HG03378 (cell line): ENCODE data around the gene MARK3.

Experiments used
- ATAC-seq: cut with Tn5 transposase; IDR thresholded peaks from one replicate; pipeline ENCODE4 v1.9.1; 2021; ENCODE audit warnings: mild to moderate bottlenecking, moderate library complexity; ENCODE audit not compliant: unreplicated experiment

MARK3 gene

DNA sequence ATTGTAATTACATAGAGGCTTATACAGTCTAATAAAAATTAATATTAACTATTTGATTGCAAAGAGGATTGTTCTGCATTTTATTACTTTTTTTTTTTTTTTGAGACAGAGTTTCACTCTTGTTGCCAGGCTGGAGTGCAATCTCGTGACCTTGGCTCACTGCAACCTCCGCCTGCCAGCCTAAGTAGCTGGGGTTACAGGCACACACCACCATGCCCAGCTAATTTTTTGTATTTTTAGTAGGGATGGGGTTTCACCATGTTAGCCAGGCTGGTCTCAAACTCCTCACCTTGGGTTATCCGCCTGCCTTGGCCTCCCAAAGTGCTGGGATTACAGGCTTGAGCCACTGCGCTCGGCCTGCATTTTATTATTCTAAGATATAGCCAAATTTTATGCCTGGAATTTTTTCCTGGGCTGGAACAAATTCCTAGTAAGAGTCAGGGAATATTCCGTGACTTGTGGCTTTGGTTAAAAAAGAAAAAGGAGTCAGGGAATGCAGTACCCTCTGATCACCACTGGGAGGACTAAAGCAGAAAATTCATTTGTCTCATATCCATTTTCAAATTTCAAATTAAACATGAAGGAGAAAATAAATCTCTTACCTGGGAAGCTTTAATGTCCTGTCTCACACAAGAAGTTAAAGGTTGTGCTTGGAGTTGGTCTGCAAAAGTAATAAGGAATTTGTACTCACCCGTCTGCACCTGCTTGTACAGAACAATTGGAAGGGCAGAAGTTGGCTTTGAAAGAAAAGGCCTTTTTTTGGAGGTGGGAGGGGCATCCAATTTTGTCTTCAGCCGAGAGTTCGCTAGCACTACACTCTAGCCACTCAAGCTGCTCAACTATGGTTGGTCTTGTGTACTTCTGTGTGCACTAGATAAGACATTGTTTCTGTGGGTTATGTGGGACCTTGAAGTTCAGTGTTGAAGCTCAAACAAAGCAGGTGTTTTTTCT is 8.7 kb downstream of the MARK3 start:
- no peak for ATAC-seq

DNA sequence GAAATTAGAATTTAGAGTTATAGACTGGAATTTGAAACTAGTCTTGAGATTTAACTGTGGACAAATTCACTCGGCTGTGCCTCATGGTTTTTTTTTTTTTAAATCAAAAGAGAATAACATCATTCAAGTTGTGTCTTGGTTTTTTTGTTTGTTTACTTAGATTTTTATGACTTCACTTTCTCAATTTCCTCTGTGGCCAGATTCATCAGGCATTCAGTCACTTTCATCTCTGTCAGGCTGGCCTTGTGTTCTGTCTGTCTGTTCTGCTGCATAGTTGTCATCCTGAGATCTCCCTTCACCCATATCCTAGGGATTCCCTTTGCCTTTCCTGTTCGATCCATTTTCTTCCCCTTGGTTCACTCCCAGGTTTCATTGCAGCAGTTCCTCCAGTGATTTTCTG is 10.0 kb downstream of the MARK3 start:
- ATAC-seq = no peak

DNA sequence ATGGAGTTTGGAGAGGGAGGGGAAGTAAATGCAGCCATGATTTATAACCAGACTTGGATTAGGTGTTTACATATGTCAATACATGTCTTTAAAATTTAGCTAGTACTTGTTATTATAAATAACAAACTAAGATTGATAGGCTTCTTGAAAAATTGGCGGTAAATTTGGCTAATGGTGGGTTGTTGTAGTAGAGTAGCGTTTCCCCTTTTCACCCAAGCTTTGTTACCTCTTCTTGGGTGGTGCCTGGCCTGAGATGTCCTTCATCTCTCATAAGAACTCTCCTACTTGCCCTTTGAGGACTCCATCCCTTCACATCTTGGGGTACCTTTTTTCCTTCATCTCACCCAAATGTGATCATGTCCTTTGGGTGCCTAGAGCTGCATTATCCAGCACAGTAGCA is 11.2 kb downstream of the MARK3 start:
- no peak for ATAC-seq

DNA sequence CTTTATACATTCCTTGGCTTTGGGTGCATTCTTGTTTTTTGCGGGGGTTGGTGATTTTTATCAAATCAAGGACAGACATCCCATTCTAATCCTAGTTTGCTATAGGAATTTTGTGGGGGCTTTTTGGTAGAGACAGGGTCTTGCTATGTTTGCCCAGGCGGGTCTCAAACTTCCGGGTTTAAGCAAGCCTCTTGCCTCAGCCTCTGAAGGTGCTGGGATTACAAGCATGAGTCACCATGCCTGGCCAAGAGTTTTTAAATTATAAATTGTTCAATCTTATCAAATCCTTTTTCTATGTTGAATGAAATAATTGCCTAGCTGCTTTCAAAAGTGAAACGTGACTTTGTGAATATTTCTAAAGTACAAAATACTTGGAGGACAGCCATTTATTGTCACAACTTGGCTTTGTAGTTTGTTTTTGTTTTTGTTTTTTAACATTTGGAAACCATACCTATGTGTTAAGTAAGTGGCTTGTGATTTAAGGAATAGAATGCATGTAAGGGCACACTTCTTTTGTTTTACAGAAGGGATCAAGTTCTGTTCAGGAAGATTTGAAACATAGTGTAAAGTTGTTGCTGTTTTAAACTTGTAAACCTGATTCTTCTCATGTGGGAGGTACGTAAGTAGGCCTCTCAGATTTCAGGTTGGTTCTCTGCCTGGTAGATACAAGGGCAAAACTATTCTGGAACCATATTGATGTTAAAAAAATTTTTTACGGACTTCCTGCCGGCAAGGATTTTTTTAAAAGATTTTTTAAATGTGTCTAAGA is 13.4 kb downstream of the MARK3 start:
- ATAC-seq = no peak

DNA sequence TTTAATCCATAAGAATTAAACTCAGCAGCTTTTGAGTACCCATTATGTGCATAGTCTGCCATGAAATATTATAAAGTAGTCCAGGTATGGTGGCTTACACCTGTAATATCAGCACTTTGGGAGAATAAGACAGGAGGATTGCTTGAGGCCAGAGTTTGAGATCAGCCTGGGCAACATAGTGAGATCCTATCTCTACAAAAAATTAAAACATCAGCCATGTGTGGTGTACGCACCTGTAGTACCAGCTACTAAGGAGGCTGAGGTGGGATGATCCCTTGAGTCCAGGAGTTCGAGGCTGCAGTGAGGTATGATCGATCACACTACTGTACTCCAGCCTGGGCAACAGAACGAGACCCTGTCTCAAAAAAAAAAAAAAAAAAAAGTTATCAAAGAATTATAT is 15.3 kb downstream of the MARK3 start:
- ATAC-seq = no peak

DNA sequence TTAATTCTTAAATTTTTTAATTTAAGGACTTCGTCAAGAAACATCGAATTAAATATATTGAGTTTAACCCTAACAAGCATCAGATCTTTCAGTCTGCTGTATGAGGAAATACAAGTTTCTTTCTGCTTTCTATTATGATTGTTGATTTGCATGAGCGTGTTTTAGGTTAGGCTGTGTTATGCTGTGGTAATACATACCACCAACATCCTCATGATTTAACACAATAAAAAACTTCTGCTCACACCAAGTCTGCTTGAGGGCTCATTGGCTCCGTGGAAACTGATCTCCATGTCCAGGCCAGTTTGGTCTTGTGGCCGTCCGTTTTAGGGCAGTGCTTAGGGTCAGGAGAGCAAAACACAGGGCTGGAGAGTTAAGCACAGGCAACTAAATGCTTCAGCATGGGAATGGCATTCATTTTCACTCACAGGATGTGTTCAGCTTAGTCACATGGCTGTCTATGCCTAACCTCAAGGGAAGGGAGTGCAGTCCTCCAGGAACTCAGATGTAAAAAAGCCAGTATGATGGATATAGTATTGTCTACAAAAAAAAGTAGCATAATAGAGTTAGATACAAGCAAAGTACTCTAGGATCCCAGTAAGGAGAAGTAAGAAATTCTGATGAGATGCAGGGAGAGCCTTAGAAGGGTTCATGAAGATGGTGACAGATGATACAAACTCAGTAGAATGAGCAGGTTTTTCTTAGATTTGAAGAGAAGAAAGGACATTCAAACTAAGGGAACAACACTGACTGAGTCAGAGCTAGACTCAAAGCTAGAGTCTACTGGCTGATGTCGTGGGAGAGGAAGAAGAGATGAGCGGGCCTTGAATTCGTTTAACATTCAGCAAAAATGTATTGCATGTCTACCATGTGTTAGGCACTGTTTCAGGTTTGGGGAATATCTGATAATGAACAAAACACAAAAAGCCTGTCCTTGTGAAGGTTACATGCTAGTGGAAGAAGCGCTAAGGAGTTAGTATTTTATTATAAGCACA is 16.3 kb downstream of the MARK3 start:
- ATAC-seq = no peak

DNA sequence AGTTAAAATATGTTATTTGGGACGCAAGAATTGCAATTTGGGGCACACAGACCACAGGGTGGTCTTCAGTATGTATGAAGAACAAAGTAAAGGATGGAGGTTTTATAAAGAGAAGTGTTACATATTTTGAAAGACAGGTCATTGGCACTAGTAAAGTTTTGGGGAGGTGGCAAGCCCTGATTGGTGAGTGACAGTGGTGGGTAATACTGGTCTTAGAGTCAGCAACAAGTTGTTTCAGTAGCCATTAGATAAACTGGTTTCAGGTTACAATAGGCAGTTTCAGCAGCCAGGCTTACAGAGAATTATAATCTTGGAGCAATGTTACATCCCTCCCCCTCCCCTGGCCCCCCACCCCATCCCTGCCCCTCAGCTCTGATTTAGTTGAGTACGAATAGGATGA is 17.5 kb downstream of the MARK3 start:
- ATAC-seq = no peak

DNA sequence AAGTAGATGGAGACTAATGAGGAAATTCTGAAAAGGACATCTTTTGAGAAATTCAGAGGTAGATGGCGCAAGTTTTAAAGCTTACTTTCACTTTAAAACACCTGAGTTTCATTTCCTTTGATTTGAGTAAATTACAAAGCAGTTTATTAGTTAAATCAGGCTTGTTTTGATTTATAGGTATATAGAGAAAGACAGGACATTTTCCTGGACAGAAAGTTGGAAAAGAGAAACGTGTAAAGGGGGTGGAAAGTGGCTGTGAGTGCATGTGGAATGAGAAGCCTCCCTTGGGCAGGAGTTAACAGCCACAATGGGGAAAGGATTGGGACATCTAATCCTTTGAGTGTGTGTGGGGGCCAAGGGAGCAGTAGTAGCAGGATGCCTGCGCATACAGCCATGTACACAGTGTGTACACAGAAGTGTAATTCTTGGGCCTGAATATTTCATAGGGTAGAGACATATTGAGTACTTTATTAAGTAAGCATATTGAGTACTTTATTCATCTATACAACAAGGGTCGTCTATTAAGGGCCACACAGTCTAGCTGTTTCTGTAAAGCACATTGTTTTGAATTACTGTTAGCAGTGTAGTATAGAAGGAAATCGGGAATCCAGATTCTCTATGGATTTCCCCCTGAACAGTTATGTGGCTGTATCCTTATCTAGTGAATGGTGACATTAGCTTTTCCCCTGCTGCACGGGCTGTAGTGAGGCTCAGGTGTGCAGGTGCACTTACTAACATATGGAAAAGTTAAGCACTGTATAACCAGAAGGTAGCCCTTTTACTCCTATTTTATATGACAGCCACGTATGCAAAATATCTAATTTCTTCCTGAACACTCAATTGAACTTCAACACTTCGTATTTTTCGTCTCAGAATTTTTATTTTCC is 19.1 kb downstream of the MARK3 start:
- no peak for ATAC-seq

DNA sequence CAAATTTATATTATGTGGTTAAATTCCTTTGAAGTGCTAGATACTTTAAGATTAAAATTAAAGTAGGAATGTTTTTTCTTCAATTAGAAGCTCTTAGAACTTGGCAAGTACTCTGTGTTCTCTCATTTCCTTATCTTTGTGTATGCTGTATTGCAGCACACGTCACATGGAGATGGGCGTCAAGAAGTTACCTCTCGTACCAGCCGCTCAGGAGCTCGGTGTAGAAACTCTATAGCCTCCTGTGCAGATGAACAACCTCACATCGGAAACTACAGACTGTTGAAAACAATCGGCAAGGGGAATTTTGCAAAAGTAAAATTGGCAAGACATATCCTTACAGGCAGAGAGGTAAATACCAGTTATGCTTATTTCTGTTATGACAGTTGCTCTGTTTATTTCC is 19.7 kb downstream of the MARK3 start:
- ATAC-seq = no peak

DNA sequence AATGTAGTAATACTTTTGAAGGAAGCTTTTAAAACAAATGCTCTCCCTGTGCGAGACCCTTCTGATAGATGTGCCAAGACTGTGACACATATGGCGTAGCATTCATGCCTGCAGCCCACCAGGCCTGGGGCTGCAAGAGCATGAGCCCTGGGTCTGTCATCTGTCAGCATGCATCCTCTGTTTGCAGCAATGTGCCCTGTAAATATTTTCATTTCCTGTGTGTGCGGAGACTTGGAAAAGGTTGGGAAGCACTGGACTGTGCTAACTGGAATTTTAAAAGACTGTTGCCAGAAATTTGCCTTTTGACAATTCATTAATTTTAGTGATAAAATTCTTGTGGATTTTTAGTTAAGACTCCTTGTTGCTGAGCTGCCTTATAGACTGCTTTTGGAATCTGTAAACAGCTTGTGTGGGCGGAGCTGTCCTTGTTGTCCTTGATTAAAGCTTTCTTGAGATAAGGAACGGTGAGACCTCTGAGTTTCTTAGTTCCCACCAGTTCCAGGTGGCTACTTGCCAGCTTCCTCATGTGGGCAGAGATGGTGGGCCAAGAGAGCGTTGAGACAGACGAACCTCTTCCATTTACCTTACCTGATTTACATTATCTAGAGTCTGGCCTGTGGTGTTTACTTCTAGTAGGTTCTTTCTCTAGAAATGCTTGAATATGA is 23.4 kb downstream of the MARK3 start:
- ATAC-seq = no peak

DNA sequence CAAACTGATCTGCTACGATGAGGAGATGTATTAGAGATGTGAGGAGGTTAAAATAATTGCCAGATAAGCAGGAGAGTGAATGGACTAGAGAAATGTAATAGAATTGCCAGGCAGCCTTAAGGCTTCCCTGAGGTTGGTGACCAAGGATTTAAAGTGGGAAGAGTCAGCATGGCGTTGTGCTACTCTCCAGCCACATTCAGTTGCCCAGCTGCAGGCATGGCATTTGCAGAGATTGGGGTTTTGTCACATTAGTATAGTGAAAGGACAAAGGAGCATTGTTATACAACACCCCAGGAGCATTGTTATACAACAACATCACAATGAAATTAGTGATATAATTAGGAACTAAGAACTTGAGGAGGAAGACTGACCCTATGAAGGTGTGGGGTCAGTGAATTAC is 31.7 kb downstream of the MARK3 start:
- ATAC-seq = no peak

DNA sequence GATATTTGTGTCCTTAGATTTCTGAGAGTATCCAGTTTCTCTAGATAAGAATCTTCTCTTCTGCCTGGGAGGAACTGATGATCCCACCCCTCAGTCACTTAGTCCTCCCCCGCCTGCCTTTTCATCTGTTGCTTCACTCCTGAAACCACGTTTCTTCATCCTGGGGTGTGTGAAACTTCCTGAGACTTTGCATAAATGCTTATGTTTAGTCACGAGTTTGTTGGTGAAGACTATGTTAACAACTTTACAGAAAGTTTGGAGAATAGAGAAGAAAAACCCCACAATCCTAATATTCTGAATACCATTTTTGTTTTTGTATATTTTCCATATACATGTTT is 33.2 kb downstream of the MARK3 start:
- ATAC-seq = no peak

DNA sequence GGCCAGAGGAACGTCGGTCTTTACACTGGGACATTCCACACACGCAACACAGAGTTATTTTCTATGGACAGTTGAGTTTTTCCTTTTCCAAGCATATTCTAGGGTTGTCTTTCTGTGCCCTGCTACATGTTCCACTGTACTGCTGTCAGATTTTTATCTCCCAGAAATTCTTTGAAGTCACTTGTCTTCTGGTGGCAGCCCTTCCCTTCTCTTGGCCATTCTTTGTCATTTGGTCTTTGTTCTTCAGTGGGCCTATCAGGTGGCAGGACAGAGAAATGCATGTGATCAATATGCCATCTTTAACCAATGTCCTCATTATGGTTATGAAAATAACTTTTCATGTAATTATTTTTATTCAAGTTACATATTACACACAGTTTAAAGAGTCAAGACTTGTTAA is 36.3 kb downstream of the MARK3 start:
- no peak for ATAC-seq

DNA sequence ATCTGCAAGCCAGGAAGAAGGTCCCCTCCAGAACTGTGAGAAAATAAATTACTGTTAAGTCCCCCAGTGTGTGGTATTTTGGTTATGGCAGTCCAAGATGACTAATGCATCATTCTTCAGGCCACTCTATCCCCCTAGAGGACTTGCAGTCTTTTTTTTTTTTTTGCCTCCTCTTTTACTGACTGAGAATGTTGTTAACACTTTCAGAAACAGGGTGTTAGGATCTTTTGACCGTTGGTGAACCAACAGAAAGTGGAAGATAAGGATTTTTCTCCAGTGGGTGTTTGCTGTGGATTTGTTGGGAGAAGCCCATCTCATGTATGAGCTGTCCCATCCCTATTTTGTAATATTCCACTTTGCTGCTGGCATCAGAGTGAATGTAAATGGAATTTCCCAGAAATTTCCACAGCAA is 37.8 kb downstream of the MARK3 start:
- ATAC-seq = no peak

DNA sequence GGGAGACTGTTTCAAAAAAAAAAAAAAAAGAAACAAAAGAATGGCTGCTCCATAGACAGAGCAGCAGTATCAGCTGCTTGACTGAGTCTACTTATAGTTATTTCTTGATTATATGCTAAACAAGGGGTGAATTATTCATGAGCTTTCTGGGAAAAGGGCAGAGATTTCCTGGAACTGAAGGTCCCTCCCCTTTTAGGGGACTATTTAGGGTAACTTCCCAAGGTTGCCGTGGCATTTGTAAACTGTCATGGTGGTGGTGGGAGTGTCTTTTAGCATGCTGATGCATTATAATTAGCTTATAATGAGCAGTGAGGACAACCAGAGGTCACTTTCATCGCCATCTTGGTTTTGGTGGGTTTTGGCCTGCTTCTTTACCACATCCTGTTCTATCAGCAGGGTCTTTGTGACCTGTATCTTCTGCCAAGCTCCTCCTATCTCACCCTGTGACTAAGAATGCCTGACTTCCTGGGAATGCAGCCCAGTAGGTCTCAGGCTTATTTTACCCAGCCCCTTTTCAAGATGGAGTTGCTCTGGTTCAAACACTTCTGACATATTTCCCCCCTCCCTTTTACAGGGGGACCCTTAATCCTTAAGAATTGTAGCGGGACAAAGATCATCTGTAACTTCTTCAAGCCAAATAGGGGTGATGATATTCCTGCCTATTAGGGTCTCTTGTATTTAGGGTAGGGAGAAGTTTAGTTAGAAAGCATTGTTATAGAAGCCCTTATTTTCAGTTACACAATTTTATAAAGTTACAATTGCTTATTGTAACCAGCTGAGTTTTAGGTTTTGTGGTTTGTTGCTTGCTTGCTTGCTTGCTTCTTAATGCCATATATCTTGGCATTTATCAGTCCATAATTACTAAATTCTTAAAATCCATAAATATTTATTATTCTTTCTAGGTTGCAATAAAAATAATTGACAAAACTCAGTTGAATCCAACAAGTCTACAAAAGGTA is 42.5 kb downstream of the MARK3 start:
- no peak for ATAC-seq

DNA sequence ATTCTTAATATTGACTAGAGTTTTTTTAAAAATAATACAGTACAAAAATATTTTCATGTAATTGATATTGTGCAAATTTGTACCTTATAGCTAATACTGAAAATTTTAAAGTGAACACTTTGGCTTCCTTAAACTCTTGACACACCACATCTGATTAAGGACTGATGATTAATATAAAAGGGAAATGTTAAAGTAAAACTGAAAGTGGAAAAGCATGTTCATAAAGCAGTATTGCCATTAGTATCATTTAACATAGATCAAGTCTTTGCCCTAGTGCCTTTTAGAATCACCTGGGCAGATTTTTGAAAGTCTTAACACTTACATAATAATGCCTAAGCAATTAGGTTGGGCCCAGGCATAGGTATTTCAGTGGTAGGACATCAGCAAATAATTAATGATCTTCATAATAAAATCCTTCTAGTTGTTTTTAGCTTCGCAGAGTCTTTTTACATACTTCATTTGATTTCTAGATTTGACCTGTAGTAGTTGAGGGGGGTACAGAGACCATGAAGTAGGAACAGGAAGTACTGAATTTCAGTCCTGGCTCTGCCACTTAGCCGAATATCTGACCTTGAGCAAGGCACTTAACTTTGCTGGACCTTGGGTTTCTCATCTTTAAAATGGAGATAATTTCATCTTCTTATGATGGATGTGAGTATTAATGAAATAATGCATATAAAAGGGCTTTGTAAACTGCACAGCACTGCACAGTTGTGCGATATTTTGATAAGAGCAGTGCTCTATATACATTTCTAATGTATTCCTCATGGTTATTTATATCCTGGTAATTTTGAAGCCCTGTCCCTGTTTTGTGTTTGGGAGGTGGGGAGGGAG is 43.7 kb downstream of the MARK3 start:
- no peak for ATAC-seq

DNA sequence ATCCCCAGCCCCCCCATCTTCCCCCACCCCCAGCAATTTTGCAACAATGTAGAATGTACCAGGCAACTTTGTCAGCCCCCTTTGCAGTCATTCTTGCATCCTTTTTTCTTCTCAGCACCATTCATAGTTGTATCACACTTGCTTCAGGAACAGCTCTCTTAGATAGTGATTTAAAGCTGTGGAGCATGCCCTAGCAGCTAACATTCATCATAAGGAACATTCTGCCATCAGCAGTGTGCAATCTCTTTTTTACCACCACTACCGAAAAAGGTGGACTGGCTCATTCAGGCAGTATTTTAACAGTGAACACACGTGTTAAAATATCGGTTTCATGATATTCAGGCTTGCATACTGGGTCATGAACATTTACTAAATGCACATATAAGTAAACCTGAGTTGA is 45.1 kb downstream of the MARK3 start:
- ATAC-seq = no peak

DNA sequence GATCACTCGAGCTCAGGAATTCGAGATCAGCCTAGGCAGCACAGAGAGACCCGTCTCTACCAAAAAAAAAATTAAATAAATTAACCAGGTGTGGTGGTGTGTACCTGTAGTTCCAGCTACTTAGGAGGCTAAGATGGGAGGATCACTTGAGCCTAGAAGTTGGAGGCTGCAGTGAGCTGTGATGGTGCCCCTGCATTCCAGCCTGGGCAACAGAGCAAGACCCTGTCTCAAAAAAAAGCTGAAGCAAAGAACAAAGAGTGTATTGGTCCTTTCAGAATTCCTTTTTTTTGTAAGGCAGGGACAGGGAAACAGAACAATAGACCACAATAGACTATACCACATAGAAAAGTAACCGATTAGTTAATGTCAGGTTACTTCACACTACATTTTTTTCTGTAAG is 47.4 kb downstream of the MARK3 start:
- no peak for ATAC-seq
